H1 (cell line): ENCODE measurements around the gene LITAF. TPM values are rescaled to one million over a fixed set of nuclear protein-coding genes. Genes with fewer than 3 reads are reported as not detected.

Experiments used
- CTCF ChIA-PET: fragments of 300-600 bp; sonication (Branson Sonifier 250); formaldehyde crosslinking; loops from one replicate; lab custom pipeline; 2021; ENCODE audit not compliant: partially characterized antibody; lab: Charles Lee
- POLR2A ChIA-PET: fragments of 300-600 bp; sonication (Branson Sonifier 250); formaldehyde crosslinking; loops from one replicate; lab custom pipeline; 2021; ENCODE audit warnings: inconsistent platforms; ENCODE audit not compliant: partially characterized antibody; lab: Charles Lee
- DNase-seq, 2 experiments: peaks; one replicate each; pipeline versions ENCODE4 v3.0.0 to v3.0.0-alpha.2; 2010 to 2022; ENCODE audit warnings: low spot score in 2 of 2, low read depth in 1 of 2, mixed read lengths in 1 of 2
- FAIRE-seq: peaks from 2 replicates; lab custom pipeline; 2011; peaks lifted over from hg19 to GRCh38; lab: Jason Lieb, UNC
- H2AFZ ChIP-seq: 2 replicates; pipeline ENCODE4 v1.8.1; 2012; ENCODE audit warnings: low read length, inconsistent platforms
- H2AK5ac ChIP-seq: 2 replicates; pipeline ENCODE4 v1.6.1; 2013; ENCODE audit warnings: low read depth, low read length
- H2BK120ac ChIP-seq: replicated peaks from 2 replicates; pipeline ENCODE3; 2013; ENCODE audit warnings: low read depth, low read length, inconsistent platforms
- H2BK12ac ChIP-seq: 2 replicates; pipeline ENCODE4 v1.6.1; 2013; ENCODE audit warnings: low read depth, low read length
- H2BK15ac ChIP-seq: 2 replicates; pipeline ENCODE4 v1.6.1; 2013; ENCODE audit warnings: low read length
- H2BK20ac ChIP-seq: 2 replicates; pipeline ENCODE4 v1.6.1; 2013; ENCODE audit warnings: low read length
- H2BK5ac ChIP-seq: 2 replicates; pipeline ENCODE4 v1.6.1; 2013; ENCODE audit warnings: low read depth, low read length
- H3K14ac ChIP-seq: 2 replicates; pipeline ENCODE4 v1.6.1; 2013; ENCODE audit warnings: inconsistent platforms; ENCODE audit not compliant: insufficient read length
- H3K18ac ChIP-seq: 2 replicates; pipeline ENCODE4 v1.6.1; 2013; ENCODE audit warnings: low read length; ENCODE audit errors: extremely low read depth
- H3K23ac ChIP-seq: 2 replicates; pipeline ENCODE4 v1.6.1; 2013; ENCODE audit warnings: inconsistent platforms; ENCODE audit not compliant: insufficient read length
- H3K23me2 ChIP-seq: 2 replicates; pipeline ENCODE4 v1.6.1; 2013; ENCODE audit warnings: low read depth, low read length
- H3K27ac ChIP-seq: 2 replicates; pipeline ENCODE4 v1.6.1; 2011; ENCODE audit warnings: low read depth, low read length, inconsistent platforms
- H3K27me3 ChIP-seq, 4 experiments: replicated peaks in 1 of 4; 1 replicate in 1 of 4; 2 replicates in 3 of 4; pipeline versions ENCODE4 v1.6.1 to v1.8.1; 2011 to 2013; ENCODE audit warnings: low read length in 3 of 4, mild to moderate bottlenecking in 3 of 4, inconsistent platforms in 2 of 4, mixed read lengths in 2 of 4, moderate library complexity in 1 of 4; ENCODE audit not compliant: control insufficient read depth in 3 of 4, insufficient read depth in 3 of 4; ENCODE audit errors: extremely low read depth in 1 of 4
- H3K36me3 ChIP-seq, 4 experiments: 2 replicates each; pipeline versions ENCODE4 v1.6.1 to v1.8.1; 2011 to 2013; ENCODE audit warnings: mild to moderate bottlenecking in 4 of 4, low read length in 3 of 4, moderate library complexity in 2 of 4, control low read depth in 1 of 4, inconsistent platforms in 1 of 4; ENCODE audit not compliant: insufficient read depth in 4 of 4, control insufficient read depth in 2 of 4
- H3K4ac ChIP-seq: replicated peaks from 2 replicates; pipeline ENCODE3; 2013; ENCODE audit warnings: low read length, low read depth, mixed read lengths, inconsistent platforms; ENCODE audit not compliant: insufficient read length
- H3K4me1 ChIP-seq, 4 experiments: replicated peaks in 1 of 4; 1 replicate in 1 of 4; 2 replicates in 3 of 4; pipeline versions ENCODE4 v1.6.1 to v1.8.1; 2011 to 2013; ENCODE audit warnings: low read length in 3 of 4, inconsistent platforms in 2 of 4, mixed read lengths in 1 of 4; ENCODE audit not compliant: insufficient read depth in 4 of 4, control insufficient read depth in 3 of 4
- H3K4me2 ChIP-seq, 2 experiments: 2 replicates each; pipeline versions ENCODE4 v1.6.1 to v1.8.1; 2011 to 2013; ENCODE audit warnings: low read depth in 2 of 2, low read length in 2 of 2, control low read depth in 1 of 2, inconsistent platforms in 1 of 2, mild to moderate bottlenecking in 1 of 2; ENCODE audit not compliant: insufficient read depth in 1 of 2
- H3K4me3 ChIP-seq, 4 experiments: fragments of 200-600, 300-600 bp in 1 of 4; sonication (generic), shearing (Covaris generic), sonication (Bioruptor Twin) in 1 of 4; 2 replicates each; pipeline versions ENCODE4 v1.5.1 to v1.8.1; 2011 to 2016; ENCODE audit warnings: low read length in 4 of 4, low read depth in 3 of 4, control low read depth in 2 of 4, inconsistent platforms in 2 of 4, mild to moderate bottlenecking in 2 of 4, mixed read lengths in 1 of 4, moderate library complexity in 1 of 4; ENCODE audit not compliant: insufficient read depth in 2 of 4; ENCODE audit errors: extremely low read depth in 1 of 4
- H3K56ac ChIP-seq: replicated peaks from 2 replicates; pipeline ENCODE3; 2013; ENCODE audit warnings: low read depth, mild to moderate bottlenecking, mixed read lengths, low read length, inconsistent platforms; ENCODE audit not compliant: insufficient read length
- H3K79me1 ChIP-seq: 2 replicates; pipeline ENCODE4 v1.6.1; 2013; ENCODE audit warnings: low read depth, low read length, control low read depth
- H3K79me2 ChIP-seq, 2 experiments: 2 replicates each; pipeline versions ENCODE4 v1.6.1 to v1.8.1; 2012 to 2013; ENCODE audit warnings: low read length in 2 of 2, mild to moderate bottlenecking in 2 of 2, inconsistent platforms in 1 of 2; ENCODE audit not compliant: insufficient read depth in 2 of 2, control insufficient read depth in 1 of 2
- H3K9ac ChIP-seq, 4 experiments: replicated peaks in 1 of 4; 1 replicate in 1 of 4; 2 replicates in 3 of 4; pipeline versions ENCODE4 v1.6.1 to v1.8.1; 2011 to 2013; ENCODE audit warnings: low read depth in 3 of 4, low read length in 3 of 4, control low read depth in 2 of 4, mild to moderate bottlenecking in 2 of 4, moderate library complexity in 2 of 4, inconsistent platforms in 1 of 4; ENCODE audit errors: extremely low read depth in 1 of 4
- H3K9me3 ChIP-seq, 2 experiments: 2 replicates each; pipeline versions ENCODE4 v1.6.1 to v1.8.1; 2012 to 2013; ENCODE audit warnings: mild to moderate bottlenecking in 2 of 2, moderate library complexity in 2 of 2, control low read depth in 1 of 2, inconsistent platforms in 1 of 2, low read depth in 1 of 2, low read length in 1 of 2, mixed read lengths in 1 of 2; ENCODE audit not compliant: insufficient read depth in 2 of 2
- H4K20me1 ChIP-seq, 2 experiments: replicated peaks in 1 of 2; 2 replicates each; pipeline versions ENCODE3 to v1.8.1; 2011 to 2013; ENCODE audit warnings: inconsistent platforms in 2 of 2, low read length in 2 of 2, mild to moderate bottlenecking in 1 of 2; ENCODE audit not compliant: insufficient read depth in 2 of 2, control insufficient read depth in 1 of 2
- H4K5ac ChIP-seq: 2 replicates; pipeline ENCODE4 v1.6.1; 2013; ENCODE audit warnings: low read length, low read depth, mixed read lengths, inconsistent platforms; ENCODE audit not compliant: insufficient read length
- H4K8ac ChIP-seq: 2 replicates; pipeline ENCODE4 v1.8.0; 2013; ENCODE audit warnings: mild to moderate bottlenecking, moderate library complexity, low read length, inconsistent platforms; ENCODE audit not compliant: insufficient read depth; ENCODE audit errors: extremely low read depth
- H4K91ac ChIP-seq: replicated peaks from 2 replicates; pipeline ENCODE3; 2013; ENCODE audit warnings: low read length, mixed read lengths, inconsistent platforms; ENCODE audit not compliant: insufficient read length
- ATF2 ChIP-seq: IDR thresholded peaks from 2 replicates; pipeline ENCODE4 v1.6.1; 2012; ENCODE audit warnings: low read length, inconsistent platforms
- BACH1 ChIP-seq: IDR thresholded peaks from 2 replicates; pipeline ENCODE4 v1.6.1; 2012; ENCODE audit warnings: low read length, improper control_type of control experiment
- BCL11A ChIP-seq, 2 experiments: IDR thresholded peaks; one replicate each; pipeline ENCODE4 v1.6.1; 2011; ENCODE audit warnings: low read depth in 2 of 2, low read length in 2 of 2, mild to moderate bottlenecking in 2 of 2
- CHD2 ChIP-seq: IDR thresholded peaks from 2 replicates; pipeline ENCODE4 v1.6.1; 2012; ENCODE audit warnings: low read length, improper control_type of control experiment
- EZH2 ChIP-seq: fragments of 200-600 bp; sonication (generic); IDR thresholded peaks from 2 replicates; pipeline ENCODE4 v1.7.1; 2012; ENCODE audit warnings: low read depth, mild to moderate bottlenecking, moderate library complexity, low read length, inconsistent platforms; ENCODE audit not compliant: severe bottlenecking
- FOSL1 ChIP-seq: IDR thresholded peaks from 2 replicates; pipeline ENCODE4 v1.6.1; 2011; ENCODE audit warnings: mild to moderate bottlenecking, low read depth, low read length, moderate library complexity; ENCODE audit not compliant: insufficient read depth
- HDAC2 ChIP-seq, 2 experiments: fragments of 300-600 bp in 1 of 2; sonication (generic) in 1 of 2; IDR thresholded peaks; 2 replicates each; pipeline ENCODE4 v1.6.1; 2011 to 2012; ENCODE audit warnings: low read depth in 2 of 2, low read length in 2 of 2, mild to moderate bottlenecking in 2 of 2, moderate library complexity in 2 of 2, borderline replicate concordance in 1 of 2, inconsistent platforms in 1 of 2
- JUN ChIP-seq: IDR thresholded peaks from 2 replicates; pipeline ENCODE4 v1.6.1; 2011; ENCODE audit warnings: low read depth, mild to moderate bottlenecking, improper control_type of control experiment, low read length
- WGBS, 2 experiments: shearing (Covaris generic) in 1 of 2; methylation state at CpG; one replicate each; pipeline versions ENCODE4 v1.1.6 to v1.1.7; 2013 to 2015; ENCODE audit warnings: low lambda C conversion rate in 2 of 2, mixed read lengths in 2 of 2, inconsistent platforms in 1 of 2, low coverage in 1 of 2, missing lambda C conversion rate in 1 of 2; ENCODE audit not compliant: insufficient replicate concordance in 2 of 2, insufficient coverage in 1 of 2, insufficient read length in 1 of 2; ENCODE audit errors: extremely low coverage in 1 of 2, missing lambda C conversion rate in 1 of 2; 5-methylcytosine and 5-hydroxymethylcytosine counted together
- polyA plus RNA-seq, 7 experiments: library from polyadenylated mRNA; depleted of rRNA in 3 of 7; stranded (reverse) in 5 of 7; unstranded in 2 of 7; fragments of >200 nt in 5 of 7; fragments of 200-250 nt in 2 of 7; gene quantifications; 1 replicate in 5 of 7; 2 replicates in 1 of 7; 4 replicates in 1 of 7; pipeline versions ENCODE4 v1.2.1 to v1.2.3, GENCODE V29; 2011 to 2013; ENCODE audit warnings: missing spikeins in 2 of 7, mixed read lengths in 2 of 7
- total RNA-seq: library from RNA; stranded (reverse); fragmentation: NEBNext Ultra II Directional; extraction: Animal tissue kit (Norgen Biotek cat#: 25700); gene quantifications from 2 replicates; pipeline ENCODE4 v1.2.1, GENCODE V29; 2021

Gene LITAF
- total and polyA plus RNA-seq, 2 of the 8 experiments (the other 6 are each of a cell fraction or from before 2014, with no cell fraction given), result 165 to 205 TPM

GRCh38 chr16:11610121-11610505 lies 23.4 kb upstream of the LITAF start:
- no peak for FAIRE-seq
- no peak overlapping the region for H3K14ac ChIP-seq
- ChIA-PET POLR2A (interaction anchor here (0.6 to 1.9 kb wide), 3 partner anchors 10 to 27 kb away, joined by 3 to 6 read pairs (median 4); no protein-coding TSS in a partner anchor), CTCF (interaction anchor here (1.0 to 2.2 kb wide), 2 partner anchors 31 to 78 kb away, joined by 3 to 8 read pairs; no protein-coding TSS in a partner anchor)
- no peak overlapping the region for H3K9ac ChIP-seq
- H2BK20ac ChIP-seq, result no peak overlapping the region
- H4K91ac ChIP-seq, result no peak overlapping the region
- H3K79me1 ChIP-seq, result no peaks in the 10 kb centered on the region
- no peak overlapping the region for H2AK5ac ChIP-seq
- no peaks in the 10 kb centered on the region for H4K20me1 ChIP-seq
- no peak overlapping the region for H3K4me3 ChIP-seq
- no peaks in the 10 kb centered on the region for H3K79me2 ChIP-seq
- no peak overlapping the region for H3K27ac ChIP-seq
- H4K8ac ChIP-seq, result no peak overlapping the region
- H3K4ac ChIP-seq, result no peak overlapping the region
- H2AFZ ChIP-seq, result no peak overlapping the region
- WGBS, 2 experiments, result 90% methylated on average over 9 of the region's 9 CpGs; no CpG with 5 or more reads in 1 of the 2 experiments
- peaks cover 5 to 13% (median 10%) of the 10 kb centered on the region in 4 experiments for H3K4me1 ChIP-seq
- no peak for TF ChIP-seq BACH1
- TF ChIP-seq CHD2, result no peak
- no peak for TF ChIP-seq EZH2
- no peak for TF ChIP-seq ATF2
- no peak for TF ChIP-seq HDAC2 (IDR thresholded peaks at IDR 0.05; ENCODE audit: borderline replicate concordance in 1 of 2, low read depth in 2 of 2, low read length in 2 of 2)
- TF ChIP-seq JUN, result no peak
- TF ChIP-seq FOSL1, result no peak
- no peak for TF ChIP-seq BCL11A (IDR thresholded peaks at IDR 0.05; ENCODE audit: low read depth in 2 of 2, low read length in 2 of 2)
- H3K36me3 ChIP-seq, result no peaks in the 10 kb centered on the region
- H3K27me3 ChIP-seq, result no peaks in the 10 kb centered on the region
- H2BK12ac ChIP-seq, result 0 out of 2 replicates have a peak overlapping the region, but pooled peaks have one; percentile 11
- no peaks in the 10 kb centered on the region for H3K9me3 ChIP-seq
- H3K23me2 ChIP-seq, result no peaks in the 10 kb centered on the region
- H2BK5ac ChIP-seq, result 0 out of 2 replicates have a peak overlapping the region, but pooled peaks have one; percentile 60
- no peak overlapping the region for H2BK120ac ChIP-seq
- no peak overlapping the region for H3K4me2 ChIP-seq
- H3K18ac ChIP-seq, result no peak overlapping the region
- H4K5ac ChIP-seq, result no peak overlapping the region
- H3K56ac ChIP-seq, result no peak overlapping the region
- no peak overlapping the region for H3K23ac ChIP-seq
- no peak overlapping the region for H2BK15ac ChIP-seq
- no peak for DNase-seq
